Kidney (tissue), 14 donors: Measurements from ENCODE around the gene GNA15. TPM values are rescaled to one million over a fixed set of nuclear protein-coding genes. Genes with fewer than 3 reads are reported as not detected.
A peak's percentile ranks its signal among the peaks of the same experiment; 100 is the strongest.

Experiments
- DNase-seq, 5 donors: peaks; one replicate each; pipeline ENCODE4 v3.0.0-alpha.2; 2013 to 2020
- FAIRE-seq: peaks from 2 replicates; lab custom pipeline; 2012; peaks lifted over from hg19 to GRCh38; lab: Jason Lieb, UNC
- H3K27ac ChIP-seq, 2 donors: one replicate each; pipeline ENCODE4 v1.7.0; 2013; ENCODE audit warnings: low read depth in 2 of 2, low read length in 2 of 2, inconsistent platforms in 1 of 2
- H3K27me3 ChIP-seq: one replicate; pipeline ENCODE4 v1.7.1; 2013; ENCODE audit warnings: low read length, inconsistent platforms; ENCODE audit not compliant: control insufficient read depth, insufficient read depth
- H3K36me3 ChIP-seq, 3 donors: one replicate each; pipeline versions ENCODE4 v1.7.0 to v1.7.1; 2013; ENCODE audit warnings: low read length in 3 of 3, control low read depth in 1 of 3, inconsistent platforms in 1 of 3; ENCODE audit not compliant: insufficient read depth in 3 of 3, control insufficient read depth in 2 of 3
- H3K4me1 ChIP-seq, 3 donors: one replicate each; pipeline versions ENCODE4 v1.7.0 to v1.7.1; 2013; ENCODE audit warnings: low read length in 3 of 3, inconsistent platforms in 1 of 3, low read depth in 1 of 3; ENCODE audit not compliant: control insufficient read depth in 2 of 3, insufficient read depth in 2 of 3
- H3K4me3 ChIP-seq, 3 donors: one replicate each; pipeline versions ENCODE4 v1.7.0 to v1.8.1; 2013; ENCODE audit warnings: low read length in 3 of 3, control low read depth in 1 of 3, inconsistent platforms in 1 of 3
- H3K9ac ChIP-seq, 3 donors: one replicate each; pipeline versions ENCODE4 v1.7.0 to v1.7.1; 2013; ENCODE audit warnings: low read length in 3 of 3, control low read depth in 1 of 3, inconsistent platforms in 1 of 3
- H3K9me3 ChIP-seq, 3 donors: one replicate each; pipeline versions ENCODE4 v1.7.0 to v1.7.1; 2013; ENCODE audit warnings: low read length in 3 of 3, control low read depth in 1 of 3, inconsistent platforms in 1 of 3; ENCODE audit not compliant: control insufficient read depth in 2 of 3, insufficient read depth in 1 of 3
- intact Hi-C: fragments of 100-400 bp; cut with DNase I; formaldehyde crosslinking; loops from one replicate; pipeline ENCODE4 v1.11.1; 2022
- polyA plus RNA-seq: library from polyadenylated mRNA; stranded (reverse); fragments of 350-450 nt; fragmentation: Illumina TruSeq; extraction: RNeasy Lipid Tissue Mini Kit (QIAGEN cat#74804); gene quantifications from one replicate; pipeline ENCODE4 v1.2.3, GENCODE V29; 2014; ENCODE audit warnings: low read depth, low replicate concordance; ENCODE audit not compliant: insufficient read depth
- total RNA-seq: library from RNA; stranded (reverse); fragmentation: NEBNext Ultra II Directional; extraction: Animal tissue kit (Norgen Biotek cat#: 25700); gene quantifications from one replicate; pipeline ENCODE4 v1.2.1, GENCODE V29; 2021
- TF ChIP-seq, protein P1 (sequence below): IDR thresholded peaks from 3 replicates; pipeline ENCODE4 v1.5.1; 2012; ENCODE audit warnings: mild to moderate bottlenecking, moderate library complexity, borderline replicate concordance; ENCODE audit not compliant: insufficient read depth; ENCODE audit errors: extremely low read depth
- donor health status: control.
- donor health status: control.
- donor health status: control.
- donor health status: control.
- donor health status: control.
- donor health status: DM: yes; HTN: yes; CAD: no.
- donor health status: Normal renal cell carcinoma (clear cell type).

The GNA15 gene
- total and polyA plus RNA-seq, 2 donors from 2014 or later: 1.7 to 8.7 TPM

DNA sequence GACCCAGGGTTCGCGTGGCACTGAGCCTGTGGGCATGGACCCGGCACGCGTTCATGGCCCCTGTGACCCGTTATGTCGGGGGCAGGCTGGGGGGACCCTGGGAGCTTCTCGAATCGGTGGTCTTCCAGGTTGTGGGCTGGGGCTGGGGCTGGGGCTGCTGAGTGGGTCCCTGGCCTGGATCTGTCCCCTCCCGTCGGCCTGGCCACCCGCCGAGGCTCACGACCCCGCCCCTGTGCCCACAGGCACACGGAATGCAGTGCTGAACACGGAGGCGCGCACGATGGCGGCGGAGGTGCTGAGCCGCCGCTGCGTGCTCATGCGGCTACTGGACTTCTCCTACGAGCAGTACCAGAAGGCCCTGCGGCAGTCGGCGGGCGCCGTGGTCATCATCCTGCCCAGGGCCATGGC, 56.4 kb downstream of the GNA15 start:
- intact Hi-C loops: no loop called here
- FAIRE-seq (no peak), DNase-seq (peak in 1 of 5 donors; percentile 62)
- Histone ChIP-seq H3K27ac (no peak overlapping the region), H3K4me3 (no peak overlapping the region), H3K27me3 (no peaks in the 10 kb centered on the region), H3K4me1 (peaks cover 0 to 4% (median 0%) of the 10 kb centered on the region in 3 donors), H3K9ac (no peak overlapping the region), H3K36me3 (no peaks in the 10 kb centered on the region), H3K9me3 (no peaks in the 10 kb centered on the region)
- TF ChIP-seq, protein P1, sequence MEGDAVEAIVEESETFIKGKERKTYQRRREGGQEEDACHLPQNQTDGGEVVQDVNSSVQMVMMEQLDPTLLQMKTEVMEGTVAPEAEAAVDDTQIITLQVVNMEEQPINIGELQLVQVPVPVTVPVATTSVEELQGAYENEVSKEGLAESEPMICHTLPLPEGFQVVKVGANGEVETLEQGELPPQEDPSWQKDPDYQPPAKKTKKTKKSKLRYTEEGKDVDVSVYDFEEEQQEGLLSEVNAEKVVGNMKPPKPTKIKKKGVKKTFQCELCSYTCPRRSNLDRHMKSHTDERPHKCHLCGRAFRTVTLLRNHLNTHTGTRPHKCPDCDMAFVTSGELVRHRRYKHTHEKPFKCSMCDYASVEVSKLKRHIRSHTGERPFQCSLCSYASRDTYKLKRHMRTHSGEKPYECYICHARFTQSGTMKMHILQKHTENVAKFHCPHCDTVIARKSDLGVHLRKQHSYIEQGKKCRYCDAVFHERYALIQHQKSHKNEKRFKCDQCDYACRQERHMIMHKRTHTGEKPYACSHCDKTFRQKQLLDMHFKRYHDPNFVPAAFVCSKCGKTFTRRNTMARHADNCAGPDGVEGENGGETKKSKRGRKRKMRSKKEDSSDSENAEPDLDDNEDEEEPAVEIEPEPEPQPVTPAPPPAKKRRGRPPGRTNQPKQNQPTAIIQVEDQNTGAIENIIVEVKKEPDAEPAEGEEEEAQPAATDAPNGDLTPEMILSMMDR: no peak

DNA sequence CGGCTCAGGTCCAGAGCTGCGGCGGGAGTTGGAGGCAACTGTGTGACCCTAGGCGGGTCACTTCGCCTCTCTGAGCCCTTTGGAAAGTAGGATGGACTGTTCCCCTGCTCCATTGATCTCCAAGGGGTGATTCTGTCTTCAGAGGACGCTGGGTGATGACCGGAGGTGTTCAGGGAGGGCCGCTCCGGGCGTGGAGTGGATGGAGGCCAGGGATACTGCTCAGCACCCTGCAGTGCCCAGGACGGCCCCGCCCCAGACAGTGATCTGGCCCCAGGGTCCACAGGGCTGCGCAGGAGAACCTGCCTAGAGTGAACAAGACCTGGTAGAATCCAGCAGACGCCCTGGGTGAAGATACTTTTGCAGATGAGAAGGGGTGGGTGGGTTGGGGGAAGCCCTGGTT, 56.9 kb downstream of the GNA15 start:
- no peaks in the 10 kb centered on the region for H3K4me1 ChIP-seq
- H3K27ac ChIP-seq: no peak overlapping the region
- intact Hi-C loops: no loop called here
- no peak for DNase-seq
- FAIRE-seq: no peak
- H3K4me3 ChIP-seq: no peak overlapping the region
- TF ChIP-seq, protein P1: no peak
- H3K9ac ChIP-seq: no peak overlapping the region
- H3K9me3 ChIP-seq: no peaks in the 10 kb centered on the region
- no peaks in the 10 kb centered on the region for H3K27me3 ChIP-seq
- no peaks in the 10 kb centered on the region for H3K36me3 ChIP-seq

DNA sequence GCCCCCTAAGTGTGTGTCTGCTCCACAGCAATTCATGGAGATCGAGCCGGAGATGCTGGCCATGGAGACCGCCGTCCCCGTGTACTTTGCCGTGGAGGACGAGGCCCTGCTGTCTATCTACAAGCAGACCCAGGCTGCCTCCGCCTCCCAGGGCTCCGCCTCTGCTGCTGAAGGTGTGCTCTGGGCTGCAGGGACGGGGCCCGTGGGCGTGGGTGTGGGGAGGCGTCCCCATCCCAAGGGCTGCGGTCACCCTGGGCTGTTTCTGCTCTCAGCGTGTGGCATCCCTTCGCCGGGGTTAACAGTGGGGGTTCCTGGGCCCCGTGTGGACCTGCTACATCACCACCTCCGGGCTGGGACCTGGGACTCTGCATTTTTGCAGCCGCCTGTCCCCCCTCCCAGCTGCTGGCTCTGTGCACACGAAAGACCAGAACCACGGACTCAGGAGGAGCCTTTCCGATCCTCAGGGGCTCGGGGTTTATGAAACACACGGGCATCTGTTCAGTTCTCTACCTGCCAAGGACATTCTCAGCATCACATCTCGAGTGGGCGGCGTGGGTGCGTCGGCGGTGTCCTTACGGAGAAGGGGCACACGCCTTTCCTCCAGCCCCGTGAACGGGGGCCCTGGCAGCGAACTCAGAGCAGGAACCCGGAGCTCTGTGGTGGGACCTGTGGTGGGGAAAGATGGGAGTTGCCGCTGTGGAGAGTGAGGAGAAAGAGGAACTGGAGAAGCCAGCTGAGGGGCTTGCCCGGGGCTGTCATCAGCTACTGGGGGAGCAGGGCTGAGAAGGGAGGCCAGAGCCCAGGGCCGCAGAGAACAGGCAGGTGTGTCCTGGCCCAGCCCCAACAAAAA, 57.6 kb downstream of the GNA15 start:
- Histone ChIP-seq H3K36me3 (no peaks in the 10 kb centered on the region), H3K9me3 (no peaks in the 10 kb centered on the region), H3K27ac (no peak overlapping the region), H3K4me3 (no peak overlapping the region), H3K9ac (no peak overlapping the region), H3K4me1 (no peaks in the 10 kb centered on the region), H3K27me3 (no peaks in the 10 kb centered on the region)
- intact Hi-C loops: no loop called here
- FAIRE-seq: no peak
- TF ChIP-seq, protein P1: no peak
- DNase-seq: peak in 1 of 5 donors; percentile 73
